ENCODE measurements around the gene SPSB1. TPM values are rescaled to one million over a fixed set of nuclear protein-coding genes. Genes with fewer than 3 reads are reported as not detected.

The SPSB1 gene
- total and polyA plus RNA-seq, 2 donors from 2014 or later, result 12.7 to 25.9 TPM

DNA sequence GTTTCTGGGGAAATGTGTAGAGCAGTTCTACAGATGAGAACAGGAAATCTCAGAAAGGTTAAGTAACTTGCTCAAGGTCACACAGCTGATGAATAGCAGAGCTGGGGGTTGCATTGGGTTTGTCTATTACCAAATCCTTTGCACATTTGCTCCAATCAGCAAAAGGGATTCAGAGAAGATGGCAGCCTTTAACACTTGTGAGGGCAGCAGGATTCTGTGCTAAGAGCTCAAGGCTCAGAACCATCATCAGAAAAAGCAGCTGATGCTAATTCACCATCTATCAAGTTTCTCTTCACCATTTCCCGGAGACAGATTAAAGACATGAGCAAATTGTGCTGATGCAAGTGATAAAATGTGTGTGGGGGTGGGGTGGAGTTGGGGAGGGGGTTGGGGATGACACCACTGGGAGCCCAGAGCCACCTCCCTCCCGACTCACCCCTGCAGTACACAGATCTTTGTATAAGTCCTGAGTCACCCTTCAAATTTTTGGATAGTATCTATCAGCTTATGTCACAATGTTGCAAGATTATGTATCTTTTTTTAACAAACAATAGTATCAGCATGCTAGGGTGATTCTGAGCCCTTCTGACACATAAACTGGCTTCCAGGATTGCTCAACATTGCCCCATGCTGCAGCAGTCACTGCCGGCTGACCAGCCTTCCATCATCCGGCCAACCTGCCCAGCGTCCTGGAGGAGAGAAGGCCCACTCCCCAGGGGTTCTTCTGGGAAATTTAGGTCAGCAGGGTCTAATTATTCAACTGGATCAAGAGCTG, 2.8 kb upstream of the SPSB1 start:
- DNase-seq (no peak), FAIRE-seq (no peak)
- Histone ChIP-seq H3K4me3 (ENCODE audit: low read length in 3 of 3) (no peak overlapping the region), H3K27me3 (ENCODE audit: control insufficient read depth, insufficient read depth, low read length) (no peaks in the 10 kb centered on the region), H3K9ac (ENCODE audit: low read length in 3 of 3) (no peak overlapping the region), H3K27ac (ENCODE audit: low read depth in 2 of 2, low read length in 2 of 2) (peak overlapping the region in 1 of 2 donors; percentile 75), H3K36me3 (ENCODE audit: control insufficient read depth in 2 of 3, insufficient read depth in 3 of 3, low read length in 3 of 3) (peaks cover 0 to 2% (median 0%) of the 10 kb centered on the region in 3 donors), H3K9me3 (ENCODE audit: control insufficient read depth in 2 of 3, insufficient read depth in 1 of 3, low read length in 3 of 3) (peaks cover 1 to 25% (median 4%) of the 10 kb centered on the region in 3 donors), H3K4me1 (ENCODE audit: control insufficient read depth in 2 of 3, insufficient read depth in 2 of 3, low read depth in 1 of 3, low read length in 3 of 3) (peaks cover 0 to 14% (median 5%) of the 10 kb centered on the region in 3 donors)
- intact Hi-C loops (cut with DNase I), result loop anchor here (10.0 kb wide), 1 partner anchor 165 kb away; no protein-coding TSS in a partner anchor
- TF ChIP-seq CTCF (IDR thresholded peaks at IDR 0.05; ENCODE audit: borderline replicate concordance, extremely low read depth, insufficient read depth), result no peak

GRCh38 chr1:9291914-9292360, 757 bp upstream of the SPSB1 start:
- Histone ChIP-seq H3K36me3 (ENCODE audit: control insufficient read depth in 2 of 3, insufficient read depth in 3 of 3, low read length in 3 of 3) (peaks cover 0 to 2% (median 2%) of the 10 kb centered on the region in 3 donors), H3K4me1 (ENCODE audit: control insufficient read depth in 2 of 3, insufficient read depth in 2 of 3, low read depth in 1 of 3, low read length in 3 of 3) (peaks cover 0 to 15% (median 5%) of the 10 kb centered on the region in 3 donors), H3K9me3 (ENCODE audit: control insufficient read depth in 2 of 3, insufficient read depth in 1 of 3, low read length in 3 of 3) (peaks cover 1 to 17% (median 4%) of the 10 kb centered on the region in 3 donors), H3K9ac (ENCODE audit: low read length in 3 of 3) (peak overlapping the region in 2 of 3 donors; percentile 69 to 73), H3K4me3 (ENCODE audit: low read length in 3 of 3) (peak overlapping the region; percentile 44 to 55 (median 49)), H3K27ac (ENCODE audit: low read depth in 2 of 2, low read length in 2 of 2) (peak overlapping the region; percentile 16 to 85), H3K27me3 (ENCODE audit: control insufficient read depth, insufficient read depth, low read length) (no peaks in the 10 kb centered on the region)
- FAIRE-seq, result no peak
- TF ChIP-seq CTCF (IDR thresholded peaks at IDR 0.05; ENCODE audit: borderline replicate concordance, extremely low read depth, insufficient read depth), result no peak
- intact Hi-C loops (cut with DNase I), result no loop called here
- DNase-seq, result peak in 4 of 5 donors; percentile 41 to 86 (median 76)

- DNase-seq (no peak), FAIRE-seq (no peak)
- H3K9ac ChIP-seq (ENCODE audit: low read length in 3 of 3), result peak overlapping the region in 1 of 3 donors; percentile 51
- H3K27me3 ChIP-seq (ENCODE audit: control insufficient read depth, insufficient read depth, low read length), result no peaks in the 10 kb centered on the region
- H3K36me3 ChIP-seq (ENCODE audit: control insufficient read depth in 2 of 3, insufficient read depth in 3 of 3, low read length in 3 of 3), result peaks cover 0 to 2% (median 2%) of the 10 kb centered on the region in 3 donors
- peaks cover 0 to 17% (median 5%) of the 10 kb centered on the region in 3 donors for H3K4me1 ChIP-seq (ENCODE audit: control insufficient read depth in 2 of 3, insufficient read depth in 2 of 3, low read depth in 1 of 3, low read length in 3 of 3)
- H3K27ac ChIP-seq (ENCODE audit: low read depth in 2 of 2, low read length in 2 of 2), result peak overlapping the region; percentile 20 to 62
- H3K4me3 ChIP-seq (ENCODE audit: low read length in 3 of 3), result peak overlapping the region in 1 of 3 donors; percentile 74
- intact Hi-C loops (cut with DNase I), result no loop called here
- no peak for TF ChIP-seq CTCF (IDR thresholded peaks at IDR 0.05; ENCODE audit: borderline replicate concordance, extremely low read depth, insufficient read depth)
- H3K9me3 ChIP-seq (ENCODE audit: control insufficient read depth in 2 of 3, insufficient read depth in 1 of 3, low read length in 3 of 3), result peaks cover 1 to 7% (median 4%) of the 10 kb centered on the region in 3 donors
Observed at GRCh38 chr1:9293241-9293532, 493 bp downstream of the SPSB1 start.

Data from kidney (tissue), 14 donors.